Stimulated activated CD8-positive, alpha-beta memory T cell treated with anti-CD3 and anti-CD28 coated beads, Interleukin-15, amount 100 ng/mL, for 24 hours (primary cell): ENCODE measurements around the gene NXF3.
"Not testable (repeated sequence)": the region's sequence is repeated elsewhere in the genome, so short reads cannot be mapped to it uniquely, and the experiment has no call there.

Experiments
- DNase-seq: peaks from one replicate; pipeline ENCODE4 v3.0.0-alpha.2; 2020; ENCODE audit warnings: low read depth

The NXF3 gene

DNA sequence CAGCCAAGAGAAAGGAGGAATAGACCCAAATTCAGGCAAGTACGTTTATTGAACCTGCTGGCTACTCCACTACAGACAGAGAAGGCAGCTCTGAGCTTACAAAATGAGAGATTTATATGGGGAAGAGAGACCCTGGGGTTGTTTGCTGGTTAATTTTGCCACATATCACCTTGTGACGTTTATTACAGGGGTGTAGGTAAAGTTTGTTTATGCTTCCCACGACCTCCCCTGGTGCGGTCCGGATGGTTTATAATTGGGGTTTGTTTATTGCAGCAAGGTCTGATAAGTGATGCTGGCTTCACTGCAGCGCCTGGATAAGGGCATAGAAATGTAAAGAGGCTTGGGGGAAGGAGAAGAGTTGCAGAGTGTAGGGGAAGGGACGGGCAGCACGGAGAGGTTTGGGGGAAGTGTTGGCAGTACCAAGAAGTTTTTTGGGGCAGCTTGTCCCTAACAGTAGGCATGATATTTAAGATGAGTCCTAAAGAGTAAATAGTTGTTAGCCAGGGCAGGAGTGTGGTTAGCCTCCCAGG, 41.6 kb downstream of the NXF3 start:
- no peak for DNase-seq

DNA sequence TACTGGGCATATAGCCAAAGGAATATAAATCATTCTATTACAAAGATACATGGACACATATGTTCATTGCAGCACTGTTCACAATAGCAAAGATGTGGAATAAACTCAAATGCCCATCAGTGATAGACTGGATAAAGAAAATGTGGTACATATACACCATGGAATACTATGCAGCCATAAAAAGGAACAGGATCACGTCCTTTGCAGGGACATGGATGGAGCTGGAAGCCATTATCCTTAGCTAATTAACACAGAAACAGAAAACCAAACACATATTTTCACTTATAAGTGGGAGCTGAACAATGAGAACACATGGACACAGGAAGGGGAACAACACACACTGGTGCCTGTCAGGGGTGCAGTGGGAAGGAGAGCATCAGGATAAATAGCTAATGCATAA, 59.6 kb downstream of the NXF3 start:
- DNase-seq: not testable (repeated sequence)
